Activated CD8-positive, alpha-beta memory T cell treated with anti-CD3 and anti-CD28 coated beads, Interleukin-2, amount 50 U/mL, for 1 hour (primary cell): ENCODE results near the gene SEC14L6.

Experiments
- DNase-seq: peaks from one replicate; pipeline ENCODE4 v3.0.0-alpha.2; 2020; ENCODE audit errors: extremely low read depth

The SEC14L6 gene

GRCh38 chr22:30535182-30535581 is 11.4 kb downstream of the SEC14L6 start:
- no peak for DNase-seq

DNA sequence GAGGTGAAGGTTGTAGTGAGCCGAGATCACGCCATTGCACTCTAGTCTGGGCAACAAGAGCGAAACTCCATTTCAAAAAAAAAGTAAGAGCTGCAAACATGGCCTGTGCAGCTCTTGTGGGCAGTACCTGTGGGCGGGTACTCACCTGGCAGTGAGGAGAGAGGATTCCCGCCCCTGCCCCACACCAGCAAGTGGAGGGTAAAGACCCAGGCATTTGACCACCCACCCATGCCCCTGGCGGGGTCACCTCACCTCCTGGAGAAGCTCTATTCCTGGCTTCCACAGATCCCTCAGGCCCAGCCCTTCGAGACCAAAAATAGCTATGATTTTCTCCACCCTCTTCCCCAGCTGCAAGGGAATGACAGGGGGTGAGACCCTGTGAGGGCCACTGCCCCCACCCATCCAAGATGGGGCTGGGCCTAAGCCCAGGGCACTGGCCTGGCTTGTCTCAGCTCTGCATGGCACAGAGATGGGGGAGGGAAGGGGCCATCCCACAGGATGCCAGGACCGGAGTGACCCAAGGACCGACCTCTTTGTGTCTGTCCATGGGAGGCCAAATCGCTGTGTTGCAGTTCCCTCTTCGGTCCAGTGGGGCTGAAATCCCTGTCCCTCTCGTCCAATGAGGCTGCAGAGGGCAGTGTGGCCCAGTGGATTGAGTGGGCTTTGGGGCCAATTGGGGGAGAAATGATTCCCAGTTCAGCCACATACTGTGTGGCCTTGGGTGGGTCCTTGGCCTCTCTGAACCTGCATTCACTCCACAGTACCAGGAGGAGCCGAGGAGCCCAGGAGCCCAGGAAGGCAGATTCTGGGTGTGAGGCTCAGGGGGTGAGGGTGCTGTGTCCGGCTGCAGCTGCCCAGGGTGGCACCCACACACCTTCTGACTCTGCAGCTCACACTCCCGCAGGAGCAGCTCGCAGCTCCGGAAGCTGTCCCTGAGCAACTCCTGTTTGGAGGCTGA is 14.6 kb downstream of the SEC14L6 start:
- no peak for DNase-seq

GRCh38 chr22:30526656-30527055 is 19.9 kb downstream of the SEC14L6 start:
- DNase-seq: no peak

DNA sequence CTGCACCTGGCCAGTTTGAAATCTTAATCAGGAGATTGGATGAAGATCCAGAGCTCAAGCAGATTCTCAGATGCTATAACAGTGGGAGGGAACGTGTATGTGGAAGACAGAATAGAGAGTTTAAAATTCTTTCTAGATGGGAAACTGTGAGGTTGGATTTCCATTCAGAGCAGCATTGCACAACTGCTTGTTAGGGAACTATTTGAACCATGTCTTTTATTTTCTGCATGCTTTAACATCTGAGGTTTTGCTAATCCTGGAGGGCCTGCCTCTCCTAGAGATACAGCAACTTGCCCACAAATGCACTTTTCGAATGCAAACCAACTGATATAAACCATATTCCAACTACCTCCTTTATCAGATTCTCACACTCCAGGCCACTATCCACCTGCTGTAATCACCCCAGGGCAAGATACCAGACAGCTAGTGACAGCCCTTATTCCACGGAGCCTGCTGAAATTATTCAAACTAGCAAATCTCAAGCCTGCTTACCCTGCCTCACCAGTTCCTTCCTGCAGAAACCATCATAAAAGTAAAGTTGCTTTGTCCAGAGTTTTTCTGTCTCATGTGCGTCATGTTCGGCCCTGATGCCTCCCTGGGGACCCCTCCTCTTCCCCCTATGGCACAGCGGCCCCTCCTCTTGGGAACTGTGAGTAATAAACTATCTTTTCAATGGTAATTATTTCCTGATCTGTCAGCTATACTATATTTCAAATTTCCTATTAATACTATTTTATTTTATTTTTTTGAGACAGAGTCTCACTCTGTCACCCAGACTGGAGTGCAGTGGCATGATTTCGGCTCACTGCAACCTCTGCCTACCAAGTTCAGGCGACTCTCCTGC is 22.7 kb downstream of the SEC14L6 start:
- DNase-seq: no peak

DNA sequence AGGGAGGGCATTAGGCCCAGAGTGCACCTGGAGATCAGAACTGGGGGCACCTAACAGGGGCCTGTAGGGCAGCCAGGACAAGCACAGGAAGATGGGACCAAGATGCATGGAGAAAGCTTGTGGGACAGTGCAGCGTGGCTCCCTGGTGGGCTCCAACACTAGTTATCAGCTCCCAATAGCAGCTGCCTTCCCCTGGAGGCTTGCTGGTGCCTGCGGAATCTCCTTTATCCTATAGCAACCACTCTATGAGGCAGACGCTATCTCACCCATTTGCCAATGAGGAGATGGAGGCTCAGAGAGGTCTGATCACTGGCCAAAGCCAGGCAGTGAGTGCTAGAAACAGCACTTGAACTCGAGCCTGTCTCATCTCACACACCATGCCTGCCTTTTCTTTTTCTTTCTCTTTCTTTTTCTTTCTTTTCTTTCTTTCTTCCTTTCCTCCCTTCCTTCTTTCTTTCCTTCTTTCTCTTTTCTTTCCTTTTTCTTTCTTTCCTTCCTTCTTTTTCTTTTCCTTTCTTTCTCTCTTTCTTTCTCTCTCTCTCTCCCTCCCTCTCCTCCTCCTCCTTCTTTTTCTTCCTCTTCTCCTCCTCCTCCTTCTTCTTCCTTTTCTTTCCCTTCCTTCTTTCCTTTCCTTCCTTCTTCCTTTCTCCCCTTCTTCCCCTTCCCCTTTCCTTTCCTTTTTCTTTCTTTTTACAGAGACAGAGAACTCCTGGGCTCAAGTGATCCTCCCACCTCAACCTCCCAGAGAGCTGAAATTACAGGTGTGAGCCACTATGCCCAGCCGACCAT is 25.0 kb downstream of the SEC14L6 start:
- DNase-seq: no peak

- no peak for DNase-seq
Measured at GRCh38 chr22:30519842-30520425, 26.6 kb downstream of the SEC14L6 start.

DNA sequence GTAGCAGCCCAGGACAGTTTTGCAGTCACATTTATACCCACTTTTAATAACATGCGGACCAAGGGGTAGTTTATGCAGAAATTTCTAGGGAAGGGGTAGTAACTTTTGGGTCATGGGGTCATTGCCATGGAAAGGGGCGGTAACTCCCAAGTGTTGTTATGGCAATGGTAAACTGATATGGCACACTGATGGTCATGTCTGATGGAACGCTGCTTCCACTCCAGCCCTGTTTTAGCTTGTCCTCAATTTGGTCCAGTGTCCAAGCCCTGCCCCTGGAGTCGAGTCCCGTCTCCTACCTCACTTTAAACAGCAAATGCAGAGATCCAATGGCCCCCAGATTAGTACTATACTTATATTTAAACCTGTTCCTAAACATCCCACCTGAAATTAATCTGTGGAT is 29.8 kb downstream of the SEC14L6 start:
- no peak for DNase-seq

- no peak for DNase-seq
Measured at GRCh38 chr22:30516273-30516672, 30.3 kb downstream of the SEC14L6 start.

DNA sequence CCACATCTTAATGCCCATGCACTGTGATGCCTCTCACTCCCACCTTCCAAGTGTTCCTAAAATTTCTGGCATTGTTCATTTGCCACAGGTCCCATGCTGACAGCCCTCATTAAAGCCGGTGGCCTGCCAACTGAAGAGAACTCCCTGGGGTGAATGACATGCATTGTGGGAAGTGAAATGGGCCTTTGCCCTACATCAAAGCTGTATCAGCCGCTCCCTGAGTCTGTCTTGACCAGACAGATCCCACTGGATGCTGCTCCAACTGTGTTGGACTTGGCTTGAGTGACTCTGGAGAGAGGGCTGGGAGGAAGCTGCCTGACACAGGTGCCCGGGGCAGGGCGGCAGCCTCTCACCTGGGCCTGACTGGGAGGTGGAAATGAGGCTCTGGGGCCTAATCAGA is 32.3 kb downstream of the SEC14L6 start:
- no peak for DNase-seq

DNA sequence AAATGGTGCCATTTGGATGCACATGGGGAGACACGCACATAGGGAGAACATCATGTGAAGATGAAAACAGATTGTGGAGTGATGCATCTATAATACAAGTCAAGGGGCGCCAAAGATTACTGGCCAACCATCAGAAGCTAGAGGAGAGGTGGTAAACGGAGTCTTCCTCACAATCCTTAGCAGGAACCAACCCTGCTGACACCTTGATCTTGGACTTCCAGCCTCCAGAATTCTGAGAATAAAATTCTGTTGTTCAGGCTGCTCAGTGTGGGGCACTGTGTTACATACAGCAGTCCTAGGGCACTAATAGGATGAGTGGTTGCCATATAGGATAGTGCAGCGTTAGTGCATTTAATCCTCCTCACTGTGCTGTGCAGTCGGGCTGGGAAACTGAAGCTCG is 33.1 kb downstream of the SEC14L6 start:
- DNase-seq: no peak

GRCh38 chr22:30511911-30512310 is 34.6 kb downstream of the SEC14L6 start:
- DNase-seq: no peak

- no peak for DNase-seq
Measured at GRCh38 chr22:30511109-30511508, 35.4 kb downstream of the SEC14L6 start.

GRCh38 chr22:30508216-30508615 is 38.3 kb downstream of the SEC14L6 start:
- DNase-seq: no peak

- DNase-seq: no peak
Measured at GRCh38 chr22:30507670-30508069, 38.9 kb downstream of the SEC14L6 start.

DNA sequence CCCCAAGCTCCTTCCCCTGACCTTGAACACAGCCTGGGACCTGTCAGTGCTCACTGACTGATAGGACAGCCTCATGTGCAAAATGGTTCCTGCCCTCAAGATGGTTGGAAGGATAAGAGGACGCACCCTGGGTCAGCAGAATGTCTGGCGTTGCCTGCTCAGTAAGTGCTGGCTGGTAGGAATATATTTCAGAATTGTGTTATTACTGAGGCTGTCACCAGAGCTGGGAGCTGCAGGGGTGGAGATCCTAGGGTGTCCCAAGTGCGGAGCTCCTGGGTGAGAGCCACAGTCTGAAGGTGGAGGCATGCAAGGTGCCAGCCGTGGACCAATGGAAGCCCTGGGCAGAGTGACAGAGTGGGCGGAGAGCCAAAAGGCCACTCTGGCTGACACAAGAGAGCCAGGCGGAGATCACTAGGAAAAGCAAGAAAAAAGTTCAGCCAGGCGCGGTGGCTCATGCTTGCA is 40.0 kb downstream of the SEC14L6 start:
- no peak for DNase-seq

DNA sequence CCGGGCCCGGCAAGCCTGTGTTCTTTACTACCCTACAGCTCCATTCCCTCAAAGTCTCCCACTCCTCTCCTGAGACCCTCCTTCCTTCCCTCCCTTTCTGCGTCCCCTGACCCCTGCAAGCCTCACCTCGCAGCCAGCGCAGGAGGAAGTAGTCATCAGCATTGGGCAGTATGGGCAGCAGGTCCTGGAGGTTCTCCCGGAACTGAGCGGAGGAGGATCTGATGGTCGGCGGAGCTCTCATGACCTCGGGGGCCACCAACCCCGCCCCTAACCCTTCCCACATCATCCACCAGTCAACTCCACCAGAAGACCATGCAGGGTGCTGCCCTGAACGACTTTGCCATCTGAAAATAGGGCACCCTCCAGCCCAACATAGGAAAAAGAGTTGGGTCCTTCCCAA is 43.0 kb downstream of the SEC14L6 start:
- DNase-seq: no peak

DNA sequence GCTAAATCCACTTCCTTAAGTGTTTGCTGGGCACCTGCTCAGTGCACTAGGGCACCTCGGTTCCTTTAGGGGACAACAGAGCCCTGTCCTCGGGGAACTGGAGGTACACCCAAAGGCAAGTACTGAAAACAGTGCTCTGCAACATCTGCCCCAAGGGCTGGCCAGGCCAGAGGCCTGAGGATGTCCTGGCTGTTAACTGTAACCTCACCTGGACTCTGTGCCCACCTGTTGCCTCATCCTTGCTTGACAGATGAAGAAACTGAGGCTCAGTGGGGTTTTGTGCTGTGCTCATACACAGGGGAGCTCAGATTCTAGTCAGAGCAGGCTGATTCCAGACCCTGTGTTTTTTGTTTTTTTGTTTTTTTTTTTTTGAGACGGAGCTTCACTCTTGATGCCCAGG is 43.6 kb downstream of the SEC14L6 start:
- DNase-seq: no peak

- DNase-seq: no peak
Measured at GRCh38 chr22:30502153-30502552, 44.4 kb downstream of the SEC14L6 start.

DNA sequence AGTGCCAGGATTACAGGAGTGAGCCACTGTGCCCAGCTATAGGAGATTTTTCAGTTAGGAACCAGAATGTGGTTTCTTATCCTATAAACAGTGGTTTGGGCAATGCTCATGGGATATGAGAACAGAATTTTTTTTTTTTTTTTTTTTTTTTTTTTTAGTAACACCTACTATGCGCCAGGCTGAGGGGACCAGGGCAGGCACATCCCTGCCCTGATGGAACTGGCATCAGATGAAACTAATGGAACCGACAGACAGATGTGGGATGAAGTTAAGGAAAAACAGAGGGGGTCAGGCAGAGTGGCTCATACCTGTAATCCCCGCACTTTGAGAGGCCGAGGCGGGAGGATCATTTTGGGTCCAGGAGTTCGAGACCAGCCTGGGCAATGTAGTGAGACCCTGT is 45.9 kb downstream of the SEC14L6 start:
- no peak for DNase-seq

GRCh38 chr22:30497466-30498150 is 48.9 kb downstream of the SEC14L6 start:
- DNase-seq: no peak
